ENCODE measurements around the gene NRDC.

NRDC gene

GRCh38 chr1:51761351-51761750, 117.2 kb downstream of the NRDC start:
- DNase-seq (ENCODE audit: low spot score) = no peak

- DNase-seq (ENCODE audit: low spot score) = no peak
These were observed 117.7 kb downstream of the NRDC start for GRCh38 chr1:51760872-51761271.

GRCh38 chr1:51758310-51758709, 120.2 kb downstream of the NRDC start:
- no peak for DNase-seq (ENCODE audit: low spot score)

- DNase-seq (ENCODE audit: low spot score) = no peak
These were observed 122.2 kb downstream of the NRDC start for GRCh38 chr1:51756290-51756689.

GRCh38 chr1:51755437-51755836, 123.1 kb downstream of the NRDC start:
- no peak for DNase-seq (ENCODE audit: low spot score)

- DNase-seq (ENCODE audit: low spot score) = no peak
These were observed 123.9 kb downstream of the NRDC start for GRCh38 chr1:51754666-51755065.

GRCh38 chr1:51753969-51754368, 124.6 kb downstream of the NRDC start:
- DNase-seq (ENCODE audit: low spot score) = no peak

- no peak for DNase-seq (ENCODE audit: low spot score)
These were observed 126.2 kb downstream of the NRDC start for GRCh38 chr1:51752073-51752948.

- no peak for DNase-seq (ENCODE audit: low spot score)
These were observed 127.8 kb downstream of the NRDC start for GRCh38 chr1:51750729-51751128.

- DNase-seq (ENCODE audit: low spot score) = no peak
These were observed 128.3 kb downstream of the NRDC start for GRCh38 chr1:51750218-51750617.

GRCh38 chr1:51749151-51749550, 129.4 kb downstream of the NRDC start:
- no peak for DNase-seq (ENCODE audit: low spot score)

GRCh38 chr1:51745304-51745570, 133.3 kb downstream of the NRDC start:
- DNase-seq (ENCODE audit: low spot score) = no peak

GRCh38 chr1:51744506-51745303, 133.8 kb downstream of the NRDC start:
- no peak for DNase-seq (ENCODE audit: low spot score)

- DNase-seq (ENCODE audit: low spot score) = no peak
These were observed 137.3 kb downstream of the NRDC start for GRCh38 chr1:51741121-51741681.

- DNase-seq (ENCODE audit: low spot score) = no peak
These were observed 137.9 kb downstream of the NRDC start for GRCh38 chr1:51740652-51741051.

Data from CD4-positive, alpha-beta T cell treated with Interleukin-2 at 100 ng/mL for 4 hours (primary cell).